Measurements from ENCODE around the gene ENTPD3. TPM values are rescaled to one million over a fixed set of nuclear protein-coding genes. Genes with fewer than 3 reads are reported as not detected.

The ENTPD3 gene
- total and polyA plus RNA-seq, 2 donors from 2014 or later: 1.1 TPM

- no peak for FAIRE-seq
- no peak overlapping the region for H3K9ac ChIP-seq (ENCODE audit: low read length in 3 of 3)
These were observed 50.9 kb downstream of the ENTPD3 start for GRCh38 chr3:40437889-40438288.

GRCh38 chr3:40445062-40445461 lies 58.1 kb downstream of the ENTPD3 start:
- TF ChIP-seq CTCF (IDR thresholded peaks at IDR 0.05; ENCODE audit: borderline replicate concordance, extremely low read depth, insufficient read depth): no peak
- Histone ChIP-seq H3K9me3 (ENCODE audit: control insufficient read depth in 2 of 3, insufficient read depth in 1 of 3, low read length in 3 of 3) (no peaks in the 10 kb centered on the region), H3K27me3 (ENCODE audit: control insufficient read depth, insufficient read depth, low read length) (no peaks in the 10 kb centered on the region), H3K36me3 (ENCODE audit: control insufficient read depth in 2 of 3, insufficient read depth in 3 of 3, low read length in 3 of 3) (peaks cover 0 to 7% (median 2%) of the 10 kb centered on the region in 3 donors), H3K9ac (ENCODE audit: low read length in 3 of 3) (no peak overlapping the region), H3K4me3 (ENCODE audit: low read length in 3 of 3) (no peak overlapping the region), H3K4me1 (ENCODE audit: control insufficient read depth in 2 of 3, insufficient read depth in 2 of 3, low read depth in 1 of 3, low read length in 3 of 3) (no peaks in the 10 kb centered on the region), H3K27ac (ENCODE audit: low read depth in 2 of 2, low read length in 2 of 2) (no peak overlapping the region)
- no peak for FAIRE-seq
- intact Hi-C loops (cut with DNase I): no loop called here
- DNase-seq: no peak

More at GRCh38 chr3:40437889-40438288, 50.9 kb downstream of the ENTPD3 start:
- no peak for TF ChIP-seq CTCF (IDR thresholded peaks at IDR 0.05; ENCODE audit: borderline replicate concordance, extremely low read depth, insufficient read depth)
- H3K4me1 ChIP-seq (ENCODE audit: control insufficient read depth in 2 of 3, insufficient read depth in 2 of 3, low read depth in 1 of 3, low read length in 3 of 3): no peaks in the 10 kb centered on the region
- H3K4me3 ChIP-seq (ENCODE audit: low read length in 3 of 3): no peak overlapping the region
- DNase-seq: no peak
- no peaks in the 10 kb centered on the region for H3K27me3 ChIP-seq (ENCODE audit: control insufficient read depth, insufficient read depth, low read length)
- no peak overlapping the region for H3K27ac ChIP-seq (ENCODE audit: low read depth in 2 of 2, low read length in 2 of 2)
- intact Hi-C loops (cut with DNase I): no loop called here
- H3K9me3 ChIP-seq (ENCODE audit: control insufficient read depth in 2 of 3, insufficient read depth in 1 of 3, low read length in 3 of 3): no peaks in the 10 kb centered on the region
- H3K36me3 ChIP-seq (ENCODE audit: control insufficient read depth in 2 of 3, insufficient read depth in 3 of 3, low read length in 3 of 3): no peaks in the 10 kb centered on the region

- no peaks in the 10 kb centered on the region for H3K4me1 ChIP-seq (ENCODE audit: control insufficient read depth in 2 of 3, insufficient read depth in 2 of 3, low read depth in 1 of 3, low read length in 3 of 3)
- intact Hi-C loops (cut with DNase I): no loop called here
- no peak for TF ChIP-seq CTCF (IDR thresholded peaks at IDR 0.05; ENCODE audit: borderline replicate concordance, extremely low read depth, insufficient read depth)
- H3K27me3 ChIP-seq (ENCODE audit: control insufficient read depth, insufficient read depth, low read length): no peaks in the 10 kb centered on the region
- H3K4me3 ChIP-seq (ENCODE audit: low read length in 3 of 3): no peak overlapping the region
- peaks cover 0 to 10% (median 7%) of the 10 kb centered on the region in 3 donors for H3K36me3 ChIP-seq (ENCODE audit: control insufficient read depth in 2 of 3, insufficient read depth in 3 of 3, low read length in 3 of 3)
- H3K9ac ChIP-seq (ENCODE audit: low read length in 3 of 3): no peak overlapping the region
- H3K9me3 ChIP-seq (ENCODE audit: control insufficient read depth in 2 of 3, insufficient read depth in 1 of 3, low read length in 3 of 3): no peaks in the 10 kb centered on the region
- no peak for DNase-seq
- no peak overlapping the region for H3K27ac ChIP-seq (ENCODE audit: low read depth in 2 of 2, low read length in 2 of 2)
- no peak for FAIRE-seq
These were observed 58.9 kb downstream of the ENTPD3 start for GRCh38 chr3:40445880-40446279.

- no peak for TF ChIP-seq CTCF (IDR thresholded peaks at IDR 0.05; ENCODE audit: borderline replicate concordance, extremely low read depth, insufficient read depth)
- intact Hi-C loops (cut with DNase I): no loop called here
- Histone ChIP-seq H3K9ac (ENCODE audit: low read length in 3 of 3) (no peak overlapping the region), H3K9me3 (ENCODE audit: control insufficient read depth in 2 of 3, insufficient read depth in 1 of 3, low read length in 3 of 3) (no peaks in the 10 kb centered on the region), H3K4me1 (ENCODE audit: control insufficient read depth in 2 of 3, insufficient read depth in 2 of 3, low read depth in 1 of 3, low read length in 3 of 3) (peaks cover 3 to 8% (median 5%) of the 10 kb centered on the region in 3 donors), H3K36me3 (ENCODE audit: control insufficient read depth in 2 of 3, insufficient read depth in 3 of 3, low read length in 3 of 3) (peaks cover 0 to 12% (median 7%) of the 10 kb centered on the region in 3 donors), H3K27ac (ENCODE audit: low read depth in 2 of 2, low read length in 2 of 2) (no peak overlapping the region), H3K4me3 (ENCODE audit: low read length in 3 of 3) (no peak overlapping the region), H3K27me3 (ENCODE audit: control insufficient read depth, insufficient read depth, low read length) (no peaks in the 10 kb centered on the region)
- FAIRE-seq: no peak
- DNase-seq: no peak
These were observed 63.5 kb downstream of the ENTPD3 start for GRCh38 chr3:40450438-40450837.

Data from kidney (tissue), 14 donors.